Right atrium auricular region (tissue), 2 donors: ENCODE measurements around the gene TMEM121. TPM values are rescaled to one million over a fixed set of nuclear protein-coding genes. Genes with fewer than 3 reads are reported as not detected.

Source experiments
- DNase-seq: peaks from one replicate; pipeline ENCODE4 v3.0.0-alpha.2; 2019; ENCODE audit warnings: low spot score
- H3K27ac ChIP-seq, 2 donors: fragments of 200-600 bp; sonication (generic); 1 replicate in 1 of 2; 2 replicates in 1 of 2; pipeline ENCODE4 v1.5.1; 2016 to 2019
- H3K27me3 ChIP-seq, 2 donors: fragments of 200-600 bp; sonication (generic); one replicate each; pipeline versions ENCODE4 v1.5.1 to v1.6.0; 2017 to 2019
- H3K36me3 ChIP-seq: fragments of 200-600 bp; sonication (generic); one replicate; pipeline ENCODE4 v1.5.1; 2016
- H3K4me1 ChIP-seq, 2 donors: fragments of 200-600 bp; sonication (generic); one replicate each; pipeline versions ENCODE4 v1.5.1 to v1.6.0; 2017 to 2019
- H3K4me3 ChIP-seq, 2 donors: fragments of 200-600 bp; sonication (generic); 1 replicate in 1 of 2; 2 replicates in 1 of 2; pipeline ENCODE4 v1.5.1; 2017 to 2019; ENCODE audit warnings: mild to moderate bottlenecking in 1 of 2, moderate library complexity in 1 of 2
- H3K9me3 ChIP-seq, 2 donors: fragments of 200-600 bp; sonication (generic); one replicate each; pipeline ENCODE4 v1.5.1; 2019
- total RNA-seq, 2 donors: library from RNA; depleted of rRNA; stranded (reverse); fragments of >200 nt; gene quantifications; one replicate each; pipeline ENCODE4 v1.1.0, GENCODE V29; 2016
- TF ChIP-seq, protein P1 (sequence below), 2 donors: fragments of 200-600 bp; sonication (generic); IDR thresholded peaks; one replicate each; pipeline ENCODE4 v1.5.1; 2019; ENCODE audit warnings: antibody characterized with exemption in 2 of 2

Gene TMEM121
- total RNA-seq, 2 donors from 2014 or later, result 3.4 to 5.8 TPM

DNA sequence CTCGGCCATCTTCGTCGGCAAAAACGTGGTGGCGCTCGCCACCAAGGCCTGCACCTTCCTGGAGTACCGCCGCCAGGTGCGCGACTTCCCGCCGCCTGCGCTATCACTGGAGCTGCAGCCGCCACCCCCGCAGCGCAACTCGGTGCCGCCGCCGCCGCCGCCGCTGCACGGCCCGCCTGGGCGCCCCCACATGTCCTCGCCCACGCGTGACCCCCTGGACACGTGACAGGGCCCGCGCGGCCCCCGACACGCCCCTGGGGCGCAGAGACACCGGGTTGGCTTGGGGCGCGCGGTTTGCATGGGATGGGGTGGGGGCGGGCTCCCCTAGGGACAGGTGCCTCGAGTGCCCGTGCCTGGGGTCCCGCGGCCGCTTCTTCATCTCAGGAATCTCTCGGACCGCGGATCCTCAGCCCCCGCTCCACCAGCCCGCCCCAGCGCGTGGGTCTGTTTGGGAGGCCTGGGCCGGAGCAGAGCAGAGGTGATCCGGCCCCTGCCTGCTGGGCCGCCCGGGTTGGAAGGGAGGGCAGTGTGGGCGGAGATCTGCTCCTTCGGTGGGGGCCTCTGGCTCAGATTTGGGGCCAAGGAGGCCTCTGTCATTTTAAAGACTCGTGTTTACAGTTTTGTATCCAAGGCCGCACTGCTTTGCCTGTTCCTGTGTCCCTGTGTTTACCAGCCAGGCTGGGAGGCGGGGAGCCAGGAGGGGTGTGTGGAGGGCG lies 3.3 kb downstream of the TMEM121 start:
- Histone ChIP-seq H3K36me3 (no peaks in the 10 kb centered on the region), H3K27me3 (no peaks in the 10 kb centered on the region), H3K4me3 (peak overlapping the region in 1 of 2 donors; percentile 68), H3K9me3 (no peaks in the 10 kb centered on the region), H3K27ac (no peak overlapping the region), H3K4me1 (peaks cover 0 to 43% of the 10 kb centered on the region in 2 donors)
- DNase-seq, result no peak
- TF ChIP-seq, protein P1, sequence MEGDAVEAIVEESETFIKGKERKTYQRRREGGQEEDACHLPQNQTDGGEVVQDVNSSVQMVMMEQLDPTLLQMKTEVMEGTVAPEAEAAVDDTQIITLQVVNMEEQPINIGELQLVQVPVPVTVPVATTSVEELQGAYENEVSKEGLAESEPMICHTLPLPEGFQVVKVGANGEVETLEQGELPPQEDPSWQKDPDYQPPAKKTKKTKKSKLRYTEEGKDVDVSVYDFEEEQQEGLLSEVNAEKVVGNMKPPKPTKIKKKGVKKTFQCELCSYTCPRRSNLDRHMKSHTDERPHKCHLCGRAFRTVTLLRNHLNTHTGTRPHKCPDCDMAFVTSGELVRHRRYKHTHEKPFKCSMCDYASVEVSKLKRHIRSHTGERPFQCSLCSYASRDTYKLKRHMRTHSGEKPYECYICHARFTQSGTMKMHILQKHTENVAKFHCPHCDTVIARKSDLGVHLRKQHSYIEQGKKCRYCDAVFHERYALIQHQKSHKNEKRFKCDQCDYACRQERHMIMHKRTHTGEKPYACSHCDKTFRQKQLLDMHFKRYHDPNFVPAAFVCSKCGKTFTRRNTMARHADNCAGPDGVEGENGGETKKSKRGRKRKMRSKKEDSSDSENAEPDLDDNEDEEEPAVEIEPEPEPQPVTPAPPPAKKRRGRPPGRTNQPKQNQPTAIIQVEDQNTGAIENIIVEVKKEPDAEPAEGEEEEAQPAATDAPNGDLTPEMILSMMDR (IDR thresholded peaks at IDR 0.05), result no peak

DNA sequence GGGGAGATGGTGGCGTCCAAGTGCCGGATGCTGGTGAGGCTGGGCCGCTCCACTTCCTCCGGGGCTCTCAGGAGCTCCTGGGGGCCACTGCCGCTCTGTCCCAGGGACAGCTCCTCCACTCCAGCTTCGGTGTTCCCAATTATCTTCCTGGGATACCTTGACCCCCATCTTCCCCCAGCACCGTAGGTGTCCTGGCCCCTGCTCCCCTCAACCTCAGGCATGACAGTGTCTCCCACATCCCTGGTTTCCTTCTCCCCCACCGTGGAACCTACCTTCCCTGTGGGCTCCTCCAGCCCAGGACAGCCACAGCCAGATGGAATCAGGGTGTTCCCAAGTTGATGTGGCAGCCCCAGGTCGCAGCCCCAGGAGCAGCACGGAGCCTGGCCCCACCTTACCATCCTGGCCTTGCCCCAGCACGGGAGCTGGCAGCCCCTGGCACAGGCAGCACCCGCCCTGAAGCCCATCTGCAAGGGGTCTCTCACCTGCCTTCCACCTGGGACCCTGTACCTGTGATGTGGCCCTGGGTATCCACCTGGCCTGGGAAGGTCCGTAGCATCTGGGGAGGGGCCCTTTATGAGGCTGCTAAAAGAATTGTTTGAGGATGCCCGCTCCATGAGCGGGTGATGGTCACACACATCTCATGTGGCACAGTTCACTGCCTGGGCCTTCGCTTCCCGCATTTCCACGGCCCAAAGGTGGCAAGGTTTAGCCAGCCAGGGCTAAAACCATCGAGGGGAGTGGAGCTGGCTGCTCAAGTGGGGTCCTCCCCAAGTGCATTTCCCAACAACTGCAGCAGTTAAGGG lies 4.1 kb downstream of the TMEM121 start:
- no peaks in the 10 kb centered on the region for H3K36me3 ChIP-seq
- peaks cover 0 to 42% of the 10 kb centered on the region in 2 donors for H3K4me1 ChIP-seq
- H3K27me3 ChIP-seq, result no peaks in the 10 kb centered on the region
- H3K27ac ChIP-seq, result no peak overlapping the region
- TF ChIP-seq, protein P1 (IDR thresholded peaks at IDR 0.05), result no peak
- no peaks in the 10 kb centered on the region for H3K9me3 ChIP-seq
- H3K4me3 ChIP-seq, result no peak overlapping the region
- DNase-seq, result no peak

DNA sequence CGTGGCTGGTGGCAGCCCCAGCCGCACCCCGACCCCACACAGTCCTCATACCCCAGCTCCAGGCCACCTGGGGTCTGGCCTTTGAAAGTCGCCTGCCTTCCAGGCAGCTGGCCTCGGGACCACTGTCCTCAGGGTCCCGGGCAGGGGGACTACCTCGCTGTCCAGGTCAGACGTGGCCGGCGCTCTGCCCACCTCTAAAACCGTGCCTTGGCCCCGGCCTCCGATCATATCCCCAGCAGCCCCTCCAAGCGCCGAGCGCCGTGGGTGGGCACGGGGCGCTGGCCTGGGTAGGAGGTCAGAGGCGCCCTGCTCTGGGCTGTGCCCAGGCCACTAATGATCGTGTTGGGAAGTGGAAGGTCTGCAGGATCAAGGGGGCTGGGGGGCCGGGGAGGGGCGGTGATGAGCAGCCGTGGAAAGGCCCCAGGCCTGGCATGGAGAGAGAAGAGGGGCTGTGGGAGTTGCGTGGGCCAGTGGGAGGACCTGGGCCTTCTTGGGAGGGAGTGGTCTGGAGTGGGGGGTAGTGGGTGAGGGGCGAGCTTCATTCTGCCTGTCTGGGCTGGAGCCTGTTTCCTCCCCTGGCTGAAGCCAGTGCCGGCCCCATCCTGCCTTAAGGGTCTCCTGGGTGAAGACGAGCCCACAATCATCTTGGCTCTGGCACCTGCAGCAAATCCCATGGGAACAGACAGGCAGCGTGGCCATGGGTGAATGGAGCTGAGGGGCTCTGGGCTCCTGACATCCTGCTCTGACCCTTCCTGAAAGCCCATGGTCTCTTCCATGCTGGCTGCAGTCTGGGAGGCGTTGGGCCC lies 4.9 kb downstream of the TMEM121 start:
- TF ChIP-seq, protein P1 (IDR thresholded peaks at IDR 0.05), result no peak
- H3K4me1 ChIP-seq, result peaks cover 0 to 35% of the 10 kb centered on the region in 2 donors
- DNase-seq, result no peak
- H3K36me3 ChIP-seq, result no peaks in the 10 kb centered on the region
- no peaks in the 10 kb centered on the region for H3K9me3 ChIP-seq
- no peak overlapping the region for H3K4me3 ChIP-seq
- H3K27ac ChIP-seq, result no peak overlapping the region
- no peaks in the 10 kb centered on the region for H3K27me3 ChIP-seq

DNA sequence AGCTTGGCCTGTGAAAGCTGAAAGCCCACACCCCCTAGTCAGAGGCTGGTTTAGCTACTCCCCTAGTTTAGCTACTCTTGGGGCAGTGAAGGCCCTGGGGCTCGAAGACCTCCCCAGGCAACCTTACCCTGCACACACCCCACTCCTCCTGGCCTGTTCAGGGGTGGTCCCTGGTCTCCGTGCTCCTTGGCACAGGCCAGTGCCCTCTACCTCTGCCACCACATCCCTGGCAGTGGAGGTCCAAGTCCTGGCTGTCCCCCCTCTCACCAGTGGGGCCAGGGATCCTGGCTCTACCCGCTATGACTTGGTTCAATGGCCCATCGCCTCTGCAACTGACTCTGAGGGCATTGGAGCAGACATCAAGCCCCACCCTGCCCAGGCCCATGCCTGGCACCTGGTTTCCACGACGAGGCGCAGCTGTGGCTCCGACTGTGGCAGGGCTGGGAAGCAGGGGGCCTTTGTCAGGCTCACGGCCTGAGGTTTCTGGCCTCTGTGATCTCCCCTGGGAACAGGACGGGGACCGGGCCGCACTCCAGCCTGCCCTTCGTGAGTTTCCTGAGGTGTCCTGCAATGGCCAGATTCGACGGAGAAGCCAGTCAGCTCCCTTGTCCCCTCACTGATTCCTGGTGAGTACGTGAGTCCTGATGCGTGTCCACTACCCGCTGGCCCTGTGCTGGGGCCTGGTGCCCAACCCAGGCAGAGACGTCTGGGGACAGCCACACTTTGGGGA lies 5.7 kb downstream of the TMEM121 start:
- Histone ChIP-seq H3K36me3 (no peaks in the 10 kb centered on the region), H3K27me3 (no peaks in the 10 kb centered on the region), H3K27ac (no peak overlapping the region), H3K4me3 (no peak overlapping the region), H3K4me1 (peaks cover 0 to 30% of the 10 kb centered on the region in 2 donors), H3K9me3 (no peaks in the 10 kb centered on the region)
- no peak for DNase-seq
- TF ChIP-seq, protein P1 (IDR thresholded peaks at IDR 0.05), result no peak

DNA sequence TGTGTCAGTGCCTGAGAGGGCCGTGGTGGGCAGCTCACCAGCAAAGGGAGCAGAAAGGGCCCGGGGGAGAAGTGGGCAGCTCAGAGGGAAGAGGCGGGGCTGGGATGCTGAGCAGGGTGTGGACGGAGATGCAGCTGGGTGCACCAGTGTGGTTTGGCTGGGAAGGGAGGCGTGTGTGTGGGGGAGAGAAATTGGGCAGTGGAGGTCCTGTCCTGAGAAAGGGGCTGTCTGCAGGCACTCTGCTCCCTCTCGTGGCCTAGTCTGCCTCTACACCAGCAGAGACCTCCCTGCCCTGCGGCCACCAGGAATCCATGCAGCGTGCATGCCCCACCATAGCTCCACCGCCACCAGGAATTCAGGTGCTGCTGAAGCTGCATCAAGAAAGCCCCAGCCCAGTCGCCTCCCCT lies 6.4 kb downstream of the TMEM121 start:
- Histone ChIP-seq H3K4me3 (no peak overlapping the region), H3K36me3 (no peaks in the 10 kb centered on the region), H3K27me3 (no peaks in the 10 kb centered on the region), H3K9me3 (no peaks in the 10 kb centered on the region), H3K27ac (no peak overlapping the region), H3K4me1 (peaks cover 0 to 23% of the 10 kb centered on the region in 2 donors)
- TF ChIP-seq, protein P1 (IDR thresholded peaks at IDR 0.05), result peak in 1 of 2 donors; percentile 45
- DNase-seq, result no peak
